Stomach (tissue), 9 donors: ENCODE data around the gene TRDMT1. TPM values are rescaled to one million over a fixed set of nuclear protein-coding genes. Genes with fewer than 3 reads are reported as not detected.

Experiments used
- DNase-seq, 2 donors: peaks; one replicate each; pipeline versions ENCODE4 v3.0.0 to v3.0.0-alpha.2; 2013 to 2019
- H3K27ac ChIP-seq, 5 donors: fragments of 200-600 bp in 4 of 5; sonication (generic) in 4 of 5; one replicate each; pipeline ENCODE4 v1.5.1; 2013 to 2019; ENCODE audit warnings: mild to moderate bottlenecking in 1 of 5, moderate library complexity in 1 of 5
- H3K27me3 ChIP-seq, 3 donors: fragments of 200-600 bp; sonication (generic); one replicate each; pipeline ENCODE4 v1.5.1; 2017 to 2019; ENCODE audit warnings: mixed run types in 1 of 3
- H3K36me3 ChIP-seq, 4 donors: fragments of 200-600 bp; sonication (generic); 1 replicate in 3 of 4; 2 replicates in 1 of 4; pipeline ENCODE4 v1.5.1; 2016 to 2019
- H3K4me1 ChIP-seq, 4 donors: fragments of 200-600 bp; sonication (generic); one replicate each; pipeline ENCODE4 v1.5.1; 2016 to 2019
- H3K4me3 ChIP-seq, 4 donors: fragments of 200-600 bp; sonication (generic) in 3 of 4; one replicate each; pipeline ENCODE4 v1.5.1; 2016 to 2019; ENCODE audit warnings: mild to moderate bottlenecking in 1 of 4
- H3K9me3 ChIP-seq, 4 donors: fragments of 200-600 bp; sonication (generic); one replicate each; pipeline ENCODE4 v1.5.1; 2016 to 2019
- EP300 ChIP-seq: sonication (generic); formaldehyde crosslinking; IDR thresholded peaks from one replicate; pipeline ENCODE4 v1.6.1; 2017; ENCODE audit warnings: antibody characterized with exemption
- POLR2A ChIP-seq, 4 donors: fragments of 450-650 bp; IDR thresholded peaks; one replicate each; pipeline ENCODE4 v1.6.1; 2016; ENCODE audit warnings: antibody characterized with exemption in 4 of 4, control low read depth in 2 of 4, mild to moderate bottlenecking in 1 of 4, moderate library complexity in 1 of 4
- POLR2AphosphoS5 ChIP-seq, 3 donors: sonication (generic); formaldehyde crosslinking; IDR thresholded peaks; one replicate each; pipeline ENCODE4 v1.6.1; 2016; ENCODE audit warnings: antibody characterized with exemption in 3 of 3
- WGBS, 5 donors: extraction: QIAGEN DNeasy Blood & Tissue Kit in 3 of 5; methylation state at CpG; one replicate each; pipeline versions ENCODE4 v1.1.5 to v1.1.7; 2013 to 2018; 5-methylcytosine and 5-hydroxymethylcytosine counted together
- intact Hi-C: fragments of 100-400 bp; cut with DNase I; formaldehyde crosslinking; loops from one replicate; pipeline ENCODE4 v1.15.1; 2023; ENCODE audit warnings: low total_unique reads
- polyA plus RNA-seq, 3 donors: library from polyadenylated mRNA; stranded (reverse); fragments of 200-250 nt; gene quantifications; one replicate each; pipeline ENCODE4 v1.2.3, GENCODE V29; 2013
- total RNA-seq, 5 donors: library from RNA; depleted of rRNA; stranded (reverse); fragments of >200 nt; gene quantifications; one replicate each; pipeline versions ENCODE4 v1.1.0 to v1.2.3, GENCODE V29; 2014 to 2016
- TF ChIP-seq, protein P1 (sequence below), 7 experiments: fragments of 450-650 bp in 4 of 7; fragments of 200-600 bp in 3 of 7; sonication (generic) in 3 of 7; IDR thresholded peaks; one replicate each; pipeline ENCODE4 v1.5.1; 2016 to 2019; ENCODE audit warnings: antibody characterized with exemption in 7 of 7, control low read depth in 2 of 7, mild to moderate bottlenecking in 1 of 7
- donor health status: healthy with polysubstance abuse.
- donor health status: Bipolar disorder and iron deficiency.
- donor health status: healthy.

The TRDMT1 gene
- total and polyA plus RNA-seq, 8 donors = 1.4 to 44.9 (median 4.2) TPM

DNA sequence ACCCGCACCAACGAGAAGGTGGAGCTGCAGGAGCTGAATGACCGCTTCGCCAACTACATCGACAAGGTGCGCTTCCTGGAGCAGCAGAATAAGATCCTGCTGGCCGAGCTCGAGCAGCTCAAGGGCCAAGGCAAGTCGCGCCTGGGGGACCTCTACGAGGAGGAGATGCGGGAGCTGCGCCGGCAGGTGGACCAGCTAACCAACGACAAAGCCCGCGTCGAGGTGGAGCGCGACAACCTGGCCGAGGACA is 28.2 kb upstream of the TRDMT1 start:
- no peak for DNase-seq
- H3K27ac ChIP-seq = peak overlapping the region; percentile 73 to 99 (median 97)
- peak overlapping the region; percentile 66 to 85 (median 78) for H3K4me3 ChIP-seq
- H3K36me3 ChIP-seq = peaks cover 21 to 36% (median 30%) of the 10 kb centered on the region in 4 donors
- no peaks in the 10 kb centered on the region for H3K9me3 ChIP-seq
- H3K27me3 ChIP-seq = peaks cover 0 to 12% (median 7%) of the 10 kb centered on the region in 3 donors
- no peak for TF ChIP-seq POLR2AphosphoS5 (IDR thresholded peaks at IDR 0.05)
- WGBS, 5 donors = 0 to 1% (median 0%) methylated on average over 17 to 21 of the region's 21 CpGs
- intact Hi-C loops = no loop called here
- H3K4me1 ChIP-seq = peaks cover 31 to 75% (median 67%) of the 10 kb centered on the region in 4 donors

DNA sequence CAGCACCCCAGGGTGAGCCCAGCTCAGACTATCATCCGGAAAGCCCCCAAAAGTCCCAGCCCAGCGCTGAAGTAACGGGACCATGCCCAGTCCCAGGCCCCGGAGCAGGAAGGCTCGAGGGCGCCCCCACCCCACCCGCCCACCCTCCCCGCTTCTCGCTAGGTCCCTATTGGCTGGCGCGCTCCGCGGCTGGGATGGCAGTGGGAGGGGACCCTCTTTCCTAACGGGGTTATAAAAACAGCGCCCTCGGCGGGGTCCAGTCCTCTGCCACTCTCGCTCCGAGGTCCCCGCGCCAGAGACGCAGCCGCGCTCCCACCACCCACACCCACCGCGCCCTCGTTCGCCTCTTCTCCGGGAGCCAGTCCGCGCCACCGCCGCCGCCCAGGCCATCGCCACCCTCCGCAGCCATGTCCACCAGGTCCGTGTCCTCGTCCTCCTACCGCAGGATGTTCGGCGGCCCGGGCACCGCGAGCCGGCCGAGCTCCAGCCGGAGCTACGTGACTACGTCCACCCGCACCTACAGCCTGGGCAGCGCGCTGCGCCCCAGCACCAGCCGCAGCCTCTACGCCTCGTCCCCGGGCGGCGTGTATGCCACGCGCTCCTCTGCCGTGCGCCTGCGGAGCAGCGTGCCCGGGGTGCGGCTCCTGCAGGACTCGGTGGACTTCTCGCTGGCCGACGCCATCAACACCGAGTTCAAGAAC is 27.7 kb upstream of the TRDMT1 start:
- H3K4me1 ChIP-seq = peaks cover 31 to 71% (median 65%) of the 10 kb centered on the region in 4 donors
- intact Hi-C loops = no loop called here
- H3K27me3 ChIP-seq = peaks cover 0 to 12% (median 7%) of the 10 kb centered on the region in 3 donors
- peak; percentile 73 to 94 for DNase-seq
- H3K27ac ChIP-seq = peak overlapping the region; percentile 93 to 99 (median 97)
- peaks cover 16 to 32% (median 25%) of the 10 kb centered on the region in 4 donors for H3K36me3 ChIP-seq
- H3K9me3 ChIP-seq = no peaks in the 10 kb centered on the region
- H3K4me3 ChIP-seq = peak overlapping the region; percentile 66 to 85 (median 78)
- 0 to 2% (median 0%) methylated on average over 6 to 72 of the region's 72 CpGs for WGBS, 5 donors
- TF ChIP-seq EP300 (no peak), POLR2AphosphoS5 (IDR thresholded peaks at IDR 0.05) (peak in 2 of 3 donors; percentile 93 to 94)
- TF ChIP-seq, protein P1, sequence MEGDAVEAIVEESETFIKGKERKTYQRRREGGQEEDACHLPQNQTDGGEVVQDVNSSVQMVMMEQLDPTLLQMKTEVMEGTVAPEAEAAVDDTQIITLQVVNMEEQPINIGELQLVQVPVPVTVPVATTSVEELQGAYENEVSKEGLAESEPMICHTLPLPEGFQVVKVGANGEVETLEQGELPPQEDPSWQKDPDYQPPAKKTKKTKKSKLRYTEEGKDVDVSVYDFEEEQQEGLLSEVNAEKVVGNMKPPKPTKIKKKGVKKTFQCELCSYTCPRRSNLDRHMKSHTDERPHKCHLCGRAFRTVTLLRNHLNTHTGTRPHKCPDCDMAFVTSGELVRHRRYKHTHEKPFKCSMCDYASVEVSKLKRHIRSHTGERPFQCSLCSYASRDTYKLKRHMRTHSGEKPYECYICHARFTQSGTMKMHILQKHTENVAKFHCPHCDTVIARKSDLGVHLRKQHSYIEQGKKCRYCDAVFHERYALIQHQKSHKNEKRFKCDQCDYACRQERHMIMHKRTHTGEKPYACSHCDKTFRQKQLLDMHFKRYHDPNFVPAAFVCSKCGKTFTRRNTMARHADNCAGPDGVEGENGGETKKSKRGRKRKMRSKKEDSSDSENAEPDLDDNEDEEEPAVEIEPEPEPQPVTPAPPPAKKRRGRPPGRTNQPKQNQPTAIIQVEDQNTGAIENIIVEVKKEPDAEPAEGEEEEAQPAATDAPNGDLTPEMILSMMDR (IDR thresholded peaks at IDR 0.05) = peak in 1 of 7 experiments; percentile 4

DNA sequence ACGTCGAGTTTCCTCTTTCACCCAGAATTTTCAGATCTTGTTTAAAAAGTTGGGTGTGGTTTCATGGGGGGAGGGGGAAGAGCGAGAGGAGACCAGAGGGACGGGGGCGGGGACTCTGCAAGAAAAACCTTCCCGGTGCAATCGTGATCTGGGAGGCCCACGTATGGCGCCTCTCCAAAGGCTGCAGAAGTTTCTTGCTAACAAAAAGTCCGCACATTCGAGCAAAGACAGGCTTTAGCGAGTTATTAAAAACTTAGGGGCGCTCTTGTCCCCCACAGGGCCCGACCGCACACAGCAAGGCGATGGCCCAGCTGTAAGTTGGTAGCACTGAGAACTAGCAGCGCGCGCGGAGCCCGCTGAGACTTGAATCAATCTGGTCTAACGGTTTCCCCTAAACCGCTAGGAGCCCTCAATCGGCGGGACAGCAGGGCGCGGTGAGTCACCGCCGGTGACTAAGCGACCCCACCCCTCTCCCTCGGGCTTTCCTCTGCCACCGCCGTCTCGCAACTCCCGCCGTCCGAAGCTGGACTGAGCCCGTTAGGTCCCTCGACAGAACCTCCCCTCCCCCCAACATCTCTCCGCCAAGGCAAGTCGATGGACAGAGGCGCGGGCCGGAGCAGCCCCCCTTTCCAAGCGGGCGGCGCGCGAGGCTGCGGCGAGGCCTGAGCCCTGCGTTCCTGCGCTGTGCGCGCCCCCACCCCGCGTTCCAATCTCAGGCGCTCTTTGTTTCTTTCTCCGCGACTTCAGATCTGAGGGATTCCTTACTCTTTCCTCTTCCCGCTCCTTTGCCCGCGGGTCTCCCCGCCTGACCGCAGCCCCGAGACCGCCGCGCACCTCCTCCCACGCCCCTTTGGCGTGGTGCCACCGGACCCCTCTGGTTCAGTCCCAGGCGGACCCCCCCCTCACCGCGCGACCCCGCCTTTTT is 26.9 kb upstream of the TRDMT1 start, which contains the start of gene VIM:
Gene VIM (plus strand): TSS at position 151 of the 925 bp plus-strand sequence. CDS start 1,182 bp downstream, outside the sequence.
- WGBS, 5 donors = 0 to 1% (median 0%) methylated on average over 56 to 77 of the region's 77 CpGs
- H3K4me1 ChIP-seq = peaks cover 28 to 63% (median 56%) of the 10 kb centered on the region in 4 donors
- H3K27me3 ChIP-seq = peaks cover 0 to 12% (median 7%) of the 10 kb centered on the region in 3 donors
- no peaks in the 10 kb centered on the region for H3K9me3 ChIP-seq
- H3K4me3 ChIP-seq = peak within 1 kb of the TSS; percentile 66 to 85 (median 78)
- no peak for TF ChIP-seq POLR2A (IDR thresholded peaks at IDR 0.05)
- TF ChIP-seq POLR2AphosphoS5 (IDR thresholded peaks at IDR 0.05) = peak in 2 of 3 donors; percentile 72 to 78
- TF ChIP-seq EP300 = peak; percentile 32
- TF ChIP-seq, protein P1 (IDR thresholded peaks at IDR 0.05) = peak in 1 of 7 experiments; percentile 7
- peak within 1 kb of the TSS; percentile 93 to 99 (median 97) for H3K27ac ChIP-seq
- H3K36me3 ChIP-seq = peaks cover 8 to 24% (median 17%) of the 10 kb centered on the region in 4 donors
- DNase-seq = peak; percentile 73 to 94
- intact Hi-C loops = no loop called here

DNA sequence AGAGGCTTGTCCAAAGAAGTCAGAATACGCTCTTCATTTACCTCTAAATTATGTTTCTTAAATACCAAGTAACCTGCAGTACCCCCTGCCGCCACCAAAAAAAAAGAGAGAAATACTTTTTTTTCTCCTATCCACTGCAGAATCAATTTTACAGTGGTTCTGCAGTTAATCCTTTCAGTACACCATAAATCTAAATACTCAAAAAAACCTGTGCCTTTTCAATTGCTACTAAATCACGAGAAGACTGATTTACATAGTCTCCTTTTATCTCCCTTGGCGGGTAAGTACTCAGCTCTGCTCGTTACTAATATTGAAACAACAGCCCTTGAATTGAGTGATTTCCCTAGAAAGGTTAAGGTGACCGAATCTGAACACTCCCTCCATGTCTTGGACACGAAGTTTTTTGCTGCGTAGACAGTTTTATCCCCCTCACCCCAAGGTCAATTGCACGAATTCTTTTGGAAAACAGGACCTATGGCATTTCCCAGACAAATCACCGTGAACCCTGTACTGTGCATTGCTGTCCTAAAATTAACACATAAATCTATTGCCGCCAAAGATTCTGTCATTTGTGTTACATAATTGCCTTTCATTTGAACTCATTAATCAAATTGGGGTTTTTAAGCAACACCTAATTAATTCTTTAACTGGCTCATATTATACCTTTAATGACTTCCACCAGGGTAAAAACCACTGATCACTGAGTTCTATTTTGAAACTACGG is 26.1 kb upstream of the TRDMT1 start:
- 14 to 18% (median 17%) methylated on average over 12 of the region's 12 CpGs for WGBS, 5 donors
- peaks cover 0 to 12% (median 7%) of the 10 kb centered on the region in 3 donors for H3K27me3 ChIP-seq
- no peaks in the 10 kb centered on the region for H3K9me3 ChIP-seq
- H3K4me1 ChIP-seq = peaks cover 23 to 54% (median 49%) of the 10 kb centered on the region in 4 donors
- peak overlapping the region; percentile 66 to 85 (median 78) for H3K4me3 ChIP-seq
- H3K27ac ChIP-seq = peak overlapping the region; percentile 59 to 99 (median 97)
- TF ChIP-seq POLR2AphosphoS5 (IDR thresholded peaks at IDR 0.05) = no peak
- TF ChIP-seq, protein P1 (IDR thresholded peaks at IDR 0.05) = peak in 3 of 7 experiments; percentile 46 to 69 (median 55)
- peaks cover under 1 to 17% (median 10%) of the 10 kb centered on the region in 4 donors for H3K36me3 ChIP-seq
- peak in 1 of 2 donors; percentile 41 for DNase-seq
- intact Hi-C loops = no loop called here
